Smooth muscle cell of the brain vasculature (primary cell): ENCODE results near the gene SOX18.

Source experiments
- DNase-seq: peaks from one replicate; pipeline ENCODE4 v3.0.0-alpha.2; 2012; ENCODE audit warnings: low read depth, low spot score

Gene SOX18

DNA sequence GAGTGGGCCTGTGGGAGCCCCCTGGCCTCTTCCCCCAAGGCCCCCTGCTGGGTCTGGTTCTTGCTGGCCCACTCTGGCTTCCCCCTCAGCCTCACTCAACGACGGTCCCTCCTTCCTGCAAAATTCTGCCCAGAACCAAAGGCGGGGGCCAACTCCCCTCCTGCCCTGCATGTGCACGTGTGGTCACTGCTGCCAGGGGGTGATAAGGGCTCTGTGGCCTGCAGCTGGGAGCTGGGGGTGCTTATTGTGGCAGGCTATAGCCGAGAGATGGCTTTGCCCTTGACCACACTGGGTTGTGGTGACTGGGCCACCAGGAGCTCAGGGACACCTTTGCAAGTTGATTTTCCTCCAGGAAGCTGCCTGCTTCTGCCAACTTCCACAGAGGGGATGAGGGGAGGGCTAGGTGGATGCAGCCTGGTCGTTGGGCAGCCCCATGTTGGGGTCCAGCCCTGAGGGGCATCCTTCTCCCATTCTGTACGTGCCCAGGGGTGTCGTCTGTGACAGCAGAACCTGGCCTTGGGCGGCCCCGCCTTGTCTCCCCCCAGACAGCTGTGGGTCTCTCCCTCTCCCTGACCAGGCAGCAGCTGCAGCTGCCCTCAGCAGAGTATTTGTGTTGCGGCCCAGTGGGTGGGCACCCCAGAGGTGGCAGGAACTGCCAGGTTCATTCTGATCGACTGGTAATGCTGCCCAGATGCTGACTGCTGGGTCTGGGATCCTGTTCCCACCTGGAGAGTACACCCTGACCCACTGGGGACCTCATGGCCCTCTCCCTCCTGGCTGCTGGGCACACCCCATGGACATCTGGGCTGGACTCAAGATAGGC is 19.2 kb upstream of the SOX18 start:
- no peak for DNase-seq

DNA sequence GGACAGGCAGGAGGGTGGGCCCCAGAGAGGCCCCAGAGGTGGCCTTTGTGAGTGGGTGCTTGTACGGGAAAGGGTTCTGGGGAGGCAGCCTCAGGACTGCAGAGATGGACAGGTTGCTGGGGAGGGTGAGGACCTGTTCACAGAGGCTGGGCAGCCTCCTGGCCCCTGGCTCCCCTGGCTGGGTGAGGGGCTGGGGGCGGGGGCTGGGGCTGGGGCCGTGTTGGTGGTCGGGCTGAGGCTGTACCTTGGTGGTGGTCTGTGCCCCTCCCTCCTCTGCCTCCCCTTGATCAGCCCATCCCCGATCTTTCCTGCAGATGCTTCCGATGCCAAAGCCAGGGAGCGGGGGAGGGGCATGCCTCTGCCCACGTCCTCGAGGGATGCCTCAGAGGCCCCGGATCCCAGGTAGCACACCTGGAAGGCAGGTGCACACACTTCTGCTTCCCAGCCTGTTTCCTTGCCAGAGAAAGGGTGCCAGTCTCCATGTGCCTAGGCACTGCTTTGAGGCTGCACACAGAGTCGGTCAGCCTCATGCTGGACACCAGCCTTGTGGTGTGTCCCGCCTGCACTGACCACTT is 18.4 kb upstream of the SOX18 start:
- DNase-seq = no peak

DNA sequence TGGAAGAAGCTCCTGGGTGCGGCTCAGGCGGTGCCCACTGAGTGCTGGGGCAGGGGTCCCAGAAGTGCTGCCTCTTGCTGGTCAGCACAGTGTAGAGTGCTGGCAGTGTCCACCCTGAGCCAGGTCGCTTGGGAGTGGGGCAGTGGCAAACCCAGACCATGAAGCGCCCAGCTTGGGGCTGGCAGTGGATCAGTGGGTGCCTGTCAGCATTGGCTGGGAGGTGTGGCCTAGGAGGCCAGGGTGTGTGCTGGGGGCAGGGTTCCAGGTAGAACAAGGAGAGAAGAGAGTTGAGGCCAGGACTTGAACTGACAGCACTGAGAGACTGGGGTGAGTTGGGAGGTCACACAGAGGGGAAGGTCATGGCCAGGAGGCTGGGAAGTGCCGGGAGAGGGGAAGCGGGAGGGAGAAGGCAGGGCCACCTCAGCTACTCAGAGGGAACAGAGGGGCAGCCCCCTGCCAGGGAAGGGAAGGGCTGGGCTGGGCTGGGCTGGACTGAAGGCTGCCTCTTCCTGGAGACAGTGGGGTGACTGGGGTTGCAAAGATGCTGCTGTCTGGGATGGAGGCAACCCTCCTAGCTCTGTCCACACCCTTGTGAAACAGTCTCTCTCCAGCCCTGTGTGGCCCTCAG is 17.7 kb upstream of the SOX18 start:
- no peak for DNase-seq

DNA sequence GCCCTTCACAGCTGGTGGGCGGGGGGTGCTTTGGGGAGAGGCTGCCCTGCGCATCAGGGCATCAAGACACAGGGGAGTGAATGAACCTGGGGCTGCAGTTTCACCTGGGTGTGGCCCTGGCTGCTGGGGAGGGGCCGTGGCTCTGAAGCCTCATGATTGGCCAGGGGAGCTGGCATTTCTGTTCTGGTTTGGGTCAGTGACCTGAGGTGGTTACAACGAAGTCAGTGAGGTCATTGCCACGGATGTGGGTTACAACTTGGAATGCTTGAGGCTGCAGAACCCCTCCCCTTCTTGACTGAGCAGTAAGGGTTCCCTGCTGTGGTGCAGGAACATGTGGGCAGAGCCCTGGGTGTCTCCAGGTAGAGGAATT is 16.5 kb upstream of the SOX18 start:
- DNase-seq = no peak

DNA sequence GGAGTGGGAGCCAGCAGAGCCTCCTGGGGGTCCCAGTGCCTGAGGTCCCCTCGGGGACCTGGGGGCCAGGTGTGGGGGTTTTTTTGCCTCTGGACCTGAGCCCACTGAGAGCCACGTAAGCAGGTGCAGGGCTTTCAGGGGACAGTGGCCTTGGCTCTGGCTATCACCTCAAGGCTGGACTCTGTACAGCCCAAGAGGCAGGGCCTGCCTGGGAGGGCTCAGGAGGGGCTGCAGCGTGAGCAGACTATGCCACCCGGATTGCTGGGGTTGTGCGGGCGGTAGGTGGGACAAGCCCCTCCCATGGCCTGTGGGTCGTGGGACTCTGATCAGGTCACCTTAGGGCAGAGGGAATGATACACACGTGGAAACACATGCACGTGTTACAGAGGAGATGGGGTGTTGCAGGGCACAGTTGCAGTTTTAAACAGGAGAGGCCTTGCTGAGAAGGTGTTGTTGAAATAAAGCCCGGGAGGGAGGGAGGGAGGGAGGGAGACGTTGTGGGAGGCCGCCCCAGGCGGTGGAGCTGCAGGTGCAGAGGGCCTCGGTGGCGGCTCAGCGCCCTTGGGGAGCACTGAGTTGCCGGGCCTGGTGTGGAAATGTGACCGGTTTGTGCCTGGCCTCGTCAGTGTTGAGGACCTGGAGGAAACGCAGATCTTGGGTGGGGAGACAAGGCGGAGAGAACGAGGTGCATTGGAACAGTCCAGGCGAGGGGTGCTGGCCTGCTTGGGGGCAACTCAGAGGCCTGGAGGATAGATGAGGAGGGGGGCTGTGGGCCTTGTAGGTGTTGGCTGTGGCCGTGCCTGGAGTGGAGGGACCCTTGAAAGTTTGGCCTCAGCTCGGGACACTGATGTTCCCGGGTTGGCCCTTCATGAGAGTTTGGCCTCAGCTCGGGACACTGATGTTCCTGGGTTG is 15.9 kb upstream of the SOX18 start:
- DNase-seq = no peak

DNA sequence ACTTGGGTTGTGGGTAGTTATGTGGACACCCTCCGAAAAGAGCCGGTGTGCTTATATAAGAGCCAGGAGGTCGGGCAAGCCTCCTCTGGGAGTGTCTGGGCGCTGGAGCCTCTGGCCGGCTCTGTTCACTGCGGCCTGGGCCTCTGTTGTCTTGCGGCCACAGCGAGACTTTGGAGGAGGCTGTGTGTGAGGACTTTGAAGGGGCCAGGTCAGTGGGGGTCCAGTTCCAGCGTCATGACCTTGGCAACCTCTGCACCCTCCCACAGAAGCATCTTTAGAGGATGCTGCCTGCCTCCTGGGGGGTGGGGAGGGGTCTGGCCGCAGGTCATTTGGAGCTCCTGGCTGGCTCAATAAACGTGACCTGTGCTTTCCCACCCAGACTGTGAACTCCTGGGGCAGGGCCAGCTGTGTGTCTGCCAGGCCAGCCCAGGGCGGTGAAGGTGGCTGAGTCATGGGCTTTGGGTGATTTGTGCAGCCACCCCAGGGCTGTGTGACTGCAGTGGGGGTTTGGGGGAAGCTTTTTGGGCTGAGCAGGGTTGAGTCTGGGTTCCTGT is 14.8 kb upstream of the SOX18 start:
- DNase-seq = no peak

DNA sequence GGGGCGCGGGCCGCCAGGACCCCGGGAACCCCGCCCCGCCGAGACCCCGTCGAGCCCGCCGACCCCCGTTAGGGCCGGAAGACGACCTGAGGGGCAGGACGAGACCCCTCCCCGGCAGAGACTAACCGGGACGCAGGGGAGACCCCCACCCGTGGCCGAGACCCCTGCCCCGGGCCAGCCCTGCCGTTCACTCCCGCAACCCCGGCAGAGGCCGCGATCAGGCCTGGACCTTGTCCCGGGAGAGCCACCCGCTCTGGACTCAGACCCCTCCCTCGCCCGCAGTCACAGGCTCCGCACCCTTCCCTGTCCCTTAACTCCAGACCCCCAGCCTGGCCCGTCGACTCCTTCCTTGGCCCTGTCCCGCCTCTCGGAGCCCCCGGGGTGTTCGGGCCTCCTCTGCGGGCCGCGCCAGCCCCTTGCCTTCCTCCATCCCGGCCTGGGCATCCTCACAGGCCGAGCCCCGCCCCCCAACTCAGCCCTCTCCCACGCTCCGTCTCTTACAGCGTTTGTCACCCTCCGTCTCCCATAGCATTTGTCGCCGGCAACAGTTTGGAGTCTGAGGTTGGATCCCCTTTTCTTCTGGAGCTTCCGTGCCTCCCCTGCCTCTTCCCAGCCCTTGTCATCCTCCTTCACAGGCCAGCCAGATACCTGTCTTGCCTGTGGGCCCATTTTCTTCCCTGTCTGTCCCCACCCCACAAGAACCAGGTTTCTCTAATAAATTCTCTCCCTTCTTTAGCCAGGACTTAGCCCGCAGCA is 14.1 kb upstream of the SOX18 start:
- DNase-seq = no peak

DNA sequence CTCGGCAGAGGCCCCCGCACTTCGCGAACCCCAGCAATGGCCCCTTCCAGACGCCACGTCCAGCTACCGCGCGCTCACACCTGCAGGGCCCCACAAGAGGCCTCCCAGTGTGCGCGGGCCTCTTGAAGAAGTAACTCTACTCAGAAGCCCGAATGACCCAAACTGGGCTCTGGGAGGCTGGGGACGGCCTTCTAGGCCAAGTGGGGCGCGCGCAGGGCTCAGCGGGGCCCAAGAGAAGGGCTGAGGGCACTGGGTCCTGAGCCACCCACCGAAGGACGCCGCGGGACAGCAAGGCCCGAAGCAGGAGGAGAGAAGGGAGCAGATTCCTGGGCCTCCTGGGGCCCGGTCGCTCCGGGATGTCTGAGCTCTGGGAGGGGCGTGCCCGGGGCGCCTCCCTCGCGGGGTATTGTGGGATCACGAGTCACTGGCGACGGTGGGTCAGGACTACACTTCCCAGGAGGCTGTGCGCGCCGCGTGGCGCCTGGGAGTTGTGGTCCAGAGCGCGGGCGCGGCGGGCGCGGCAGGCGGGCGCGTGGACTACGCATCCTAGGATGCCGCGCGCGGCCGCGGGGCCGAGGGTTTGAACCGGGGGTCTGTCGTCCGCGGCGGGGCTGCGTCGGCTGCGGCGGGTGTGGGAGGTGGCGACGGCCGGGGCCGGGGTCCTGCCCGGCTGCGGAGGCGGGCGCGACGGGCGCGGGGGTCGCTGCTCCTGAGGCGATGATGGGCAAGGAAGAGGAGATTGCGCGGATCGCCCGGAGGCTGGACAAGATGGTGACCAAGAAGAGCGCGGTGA is 13.4 kb upstream of the SOX18 start, which contains the start of gene TCEA2:
Gene TCEA2, plus strand, starts transcription at position 603 of the 793 bp plus-strand sequence. Its CDS starts 115 bp downstream, at position 718.
- DNase-seq = peak; percentile 78

DNA sequence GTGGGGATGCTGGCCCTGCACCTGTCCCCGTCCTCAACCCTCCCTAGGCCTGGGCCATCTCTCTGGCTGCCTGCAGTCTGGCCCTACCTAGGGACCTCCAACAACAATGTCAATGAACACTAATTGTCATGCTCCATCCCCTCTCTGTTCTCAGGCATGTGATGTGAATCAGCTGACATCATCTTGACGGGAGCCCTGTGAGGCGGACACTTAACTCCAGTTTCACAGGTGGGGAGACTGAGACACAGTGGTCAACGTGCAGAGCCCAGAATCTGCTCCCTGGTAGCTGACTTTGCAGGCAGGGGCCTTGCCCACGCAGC is 12.8 kb upstream of the SOX18 start:
- no peak for DNase-seq

DNA sequence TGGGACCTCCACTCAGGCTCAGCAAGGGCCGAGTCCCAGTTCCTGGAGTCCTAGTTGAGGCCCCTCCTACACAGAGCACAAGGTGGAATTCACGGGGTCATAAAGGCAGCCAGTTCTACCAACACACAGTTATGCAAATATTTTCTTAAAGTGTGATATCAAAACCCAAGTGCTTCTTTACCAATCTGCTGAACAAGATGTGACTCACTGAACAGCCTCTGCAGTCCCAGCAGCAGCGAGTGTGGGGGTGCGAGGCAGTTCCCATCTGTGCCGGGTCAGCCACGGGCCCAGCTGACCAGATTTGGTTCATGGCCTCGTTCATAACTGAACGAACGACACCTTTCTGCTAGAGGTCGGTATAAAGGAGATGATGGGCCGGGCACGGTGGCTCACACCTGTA is 9.1 kb upstream of the SOX18 start:
- DNase-seq = no peak

DNA sequence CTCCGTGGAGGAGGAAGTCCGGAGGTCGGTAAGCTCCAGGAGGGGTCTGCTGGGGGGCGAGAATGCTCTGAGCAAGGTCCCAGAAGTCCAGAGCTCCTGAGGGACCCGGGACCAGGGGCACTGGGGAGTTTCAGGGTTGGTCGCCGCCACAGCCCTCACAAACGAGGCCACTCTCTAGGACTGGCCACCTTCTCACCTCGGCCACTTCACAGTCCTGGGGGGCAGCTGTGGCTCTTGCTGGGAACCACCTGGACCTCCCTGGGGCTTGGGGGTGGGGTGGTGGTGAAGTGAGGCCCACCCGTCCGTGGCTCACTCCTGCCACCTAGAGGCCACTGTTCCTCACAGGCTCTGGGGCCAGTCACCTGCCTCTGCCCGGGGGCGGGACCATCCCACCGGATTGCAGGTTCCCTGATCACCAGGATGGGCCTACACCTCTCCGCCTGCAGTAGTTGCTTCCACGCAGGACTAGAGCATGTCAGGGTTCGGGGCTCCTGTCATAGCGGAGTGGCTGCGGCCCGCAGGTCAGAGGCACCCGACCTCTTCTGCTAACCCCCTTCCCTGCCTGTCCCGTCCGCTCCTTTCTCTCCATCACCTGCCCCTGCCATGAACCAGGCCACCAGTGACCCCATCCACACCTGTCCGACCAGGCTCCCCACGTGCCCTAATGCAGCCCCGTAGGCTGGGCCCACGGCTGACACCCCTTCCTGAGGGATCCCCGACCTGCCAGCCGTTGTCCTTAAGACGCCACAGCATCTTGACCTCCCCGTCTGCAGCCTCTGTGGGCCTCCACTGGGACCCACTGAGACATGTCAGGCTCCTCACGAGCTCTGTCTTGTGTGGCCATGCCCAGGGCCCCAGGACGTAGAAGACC is 8.4 kb upstream of the SOX18 start:
- no peak for DNase-seq

DNA sequence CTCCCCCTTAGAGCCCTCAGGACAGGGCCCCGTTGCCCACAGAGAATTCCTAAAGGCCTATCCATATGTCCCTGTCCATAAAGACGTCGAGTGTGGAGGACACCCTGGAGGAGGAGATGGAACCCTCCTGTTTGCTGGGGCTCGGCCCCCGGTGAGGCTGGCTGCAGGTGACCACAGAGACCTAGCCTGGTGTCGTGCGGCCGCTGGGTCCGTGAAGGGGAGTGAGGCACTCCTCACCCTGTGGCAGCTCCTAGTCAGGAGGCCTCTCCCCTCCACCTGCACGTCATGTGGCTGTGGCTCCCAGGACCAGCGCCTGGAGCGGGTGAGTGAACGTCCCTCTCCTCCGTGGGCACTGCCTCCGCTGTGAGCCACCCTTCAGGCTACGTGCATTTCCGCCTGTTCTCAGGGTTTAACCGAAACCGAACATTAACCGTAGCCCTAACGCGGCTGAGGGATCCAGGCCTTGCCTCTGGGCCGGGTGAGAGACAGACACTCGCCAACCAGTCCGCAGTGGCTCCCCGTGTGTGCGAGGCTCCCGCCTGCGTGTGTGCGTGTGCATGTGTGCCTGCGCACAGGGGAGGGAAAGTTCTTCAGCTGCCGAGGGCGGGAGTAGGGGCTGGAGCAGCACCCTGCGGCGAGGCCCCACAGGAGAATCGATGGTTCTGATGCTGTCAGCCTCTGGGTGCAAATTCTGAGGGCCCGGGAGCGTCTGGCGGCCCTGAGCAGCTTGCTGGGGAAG is 7.6 kb upstream of the SOX18 start:
- DNase-seq = no peak

DNA sequence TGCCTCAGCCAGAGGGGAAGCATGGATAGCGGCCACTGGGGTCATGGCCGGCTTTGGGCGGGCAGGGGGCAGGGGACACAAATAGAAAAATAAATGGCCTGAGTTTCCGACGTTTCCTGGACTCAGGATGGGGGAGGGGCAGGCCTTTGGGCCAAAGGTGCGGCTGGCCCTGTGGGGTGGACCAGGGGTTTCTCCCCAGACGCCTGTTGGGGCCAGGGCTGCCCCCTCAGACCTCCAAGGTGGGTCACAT is 7.1 kb upstream of the SOX18 start:
- DNase-seq = no peak

DNA sequence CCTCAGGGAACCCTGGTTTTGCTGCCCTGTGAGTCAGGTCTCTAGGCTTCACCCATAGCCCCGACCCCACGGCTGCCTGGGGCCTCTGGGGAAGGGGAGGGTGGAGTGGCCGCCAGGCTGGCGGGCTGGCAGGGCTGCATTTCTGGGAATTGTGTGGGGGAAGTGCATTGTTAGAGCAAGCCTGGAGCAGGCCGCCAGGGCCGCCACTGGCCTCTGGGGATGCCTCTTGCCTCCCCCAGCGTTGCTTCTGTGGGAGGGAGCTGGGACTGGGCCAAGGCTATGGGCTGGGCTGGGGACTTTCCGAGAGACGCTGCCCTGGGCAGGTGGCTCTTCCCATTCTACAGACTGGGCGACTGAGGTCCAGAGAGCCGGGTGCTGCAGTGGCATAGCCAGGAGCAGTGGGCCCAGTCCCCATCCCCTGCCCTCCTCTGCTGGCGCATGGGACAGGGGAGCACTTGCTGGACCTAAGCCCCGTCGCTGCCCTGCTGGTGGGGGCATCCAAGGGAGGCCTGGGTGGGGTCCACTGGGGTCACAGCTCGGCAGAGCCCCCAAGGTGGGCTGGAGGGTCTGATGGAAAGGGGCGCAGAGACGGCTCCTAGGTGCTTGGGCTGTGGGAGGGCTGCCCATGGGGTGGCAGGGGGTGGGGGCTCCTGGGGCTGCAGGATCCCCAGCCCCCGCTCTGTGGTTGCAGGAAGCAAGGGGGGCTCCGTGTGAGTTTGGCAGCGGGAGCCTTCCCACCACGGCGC is 6.6 kb upstream of the SOX18 start:
- DNase-seq = no peak

DNA sequence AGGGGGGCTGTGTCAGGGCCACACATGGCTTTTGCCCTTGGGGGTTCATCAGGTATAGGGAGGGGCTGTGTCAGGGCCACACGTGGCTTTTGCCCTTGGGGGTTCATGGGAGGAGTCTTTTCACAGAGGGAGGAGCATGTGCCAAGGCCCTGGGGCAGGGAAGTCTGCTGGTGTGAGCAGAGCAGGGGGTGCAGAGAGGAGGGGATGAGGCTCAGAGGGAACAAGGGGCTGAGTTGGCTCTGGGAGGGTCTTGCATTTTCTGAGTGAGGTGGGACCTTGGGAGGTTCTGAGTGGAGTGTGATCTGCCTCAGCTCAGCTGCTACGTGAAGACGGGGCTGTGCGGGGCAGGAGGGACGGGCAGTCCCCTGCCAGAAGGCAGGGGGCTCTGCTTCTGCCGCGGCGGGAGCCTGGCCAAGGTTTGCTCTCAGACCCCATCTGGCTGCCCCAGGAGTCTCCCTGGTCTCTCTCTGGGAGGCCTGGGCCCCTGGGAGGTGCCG is 6.0 kb upstream of the SOX18 start:
- DNase-seq = no peak

DNA sequence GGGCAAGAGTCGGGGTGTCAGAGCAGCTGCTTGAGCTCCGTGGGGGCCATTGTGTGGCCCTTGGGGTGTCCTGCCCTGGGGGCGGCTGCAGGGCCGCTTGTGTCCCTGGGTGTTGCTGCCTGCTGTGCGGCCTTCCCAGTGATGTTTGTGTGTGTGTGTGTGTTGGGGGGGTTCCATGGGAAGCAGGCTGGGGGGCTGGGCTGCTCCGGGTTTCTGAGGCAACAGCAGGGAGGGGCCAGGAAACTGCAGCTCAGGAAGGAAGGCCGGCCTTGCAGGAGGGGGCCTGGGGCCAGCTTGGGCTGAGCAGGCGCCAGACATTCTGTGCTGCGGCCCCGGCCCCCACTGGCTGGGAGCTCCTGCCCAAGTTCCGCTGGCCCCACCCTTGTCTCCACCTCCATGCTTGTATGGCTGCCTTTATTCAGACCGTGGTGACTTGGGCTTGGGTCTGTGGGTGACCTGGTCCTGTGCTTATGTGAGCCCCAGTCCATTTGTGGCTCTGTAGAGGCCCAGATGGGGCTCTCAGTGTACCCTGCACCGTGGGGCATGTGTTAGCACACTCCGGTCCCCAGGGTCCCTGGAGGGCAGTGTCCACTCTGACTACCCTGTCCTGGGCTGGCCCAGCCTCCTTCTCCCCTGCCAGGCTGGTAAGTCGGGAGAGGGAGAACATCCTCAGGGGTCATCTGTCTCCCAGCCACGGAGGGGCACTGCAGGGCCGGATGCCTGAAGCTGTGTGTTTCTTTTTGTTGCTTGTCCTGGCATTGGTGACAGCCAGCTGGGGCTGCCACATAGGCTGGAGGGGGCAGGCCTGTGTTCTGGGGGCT is 4.6 kb upstream of the SOX18 start:
- no peak for DNase-seq
